Measurements from ENCODE around the gene TLCD4. TPM values are rescaled to one million over a fixed set of nuclear protein-coding genes. Genes with fewer than 3 reads are reported as not detected.
"Not testable (repeated sequence)": the region's sequence is repeated elsewhere in the genome, so short reads cannot be mapped to it uniquely, and the experiment has no call there.

Gene TLCD4
- total and polyA plus RNA-seq, 9 donors, result 5.6 to 11.1 (median 8.3) TPM

DNA sequence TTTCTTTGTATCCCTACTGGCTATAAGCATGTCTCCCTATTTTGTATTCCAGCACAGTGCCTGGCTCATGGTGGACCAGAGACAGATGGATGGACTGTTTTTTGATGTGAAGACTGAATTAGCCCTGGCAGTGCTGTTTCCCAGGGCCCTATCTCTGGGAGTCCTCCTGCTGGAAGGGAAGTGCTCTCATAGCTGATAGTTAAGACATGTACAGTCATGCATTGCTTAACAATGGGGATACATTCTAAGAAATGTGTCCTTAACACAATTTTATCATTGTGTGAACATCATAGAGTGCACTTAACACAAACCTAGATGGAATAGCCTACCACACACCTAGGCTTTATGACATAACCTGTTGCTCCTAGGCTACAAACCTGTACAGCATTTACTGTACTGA is 21.1 kb downstream of the TLCD4 start:
- H3K4me3 ChIP-seq (ENCODE audit: low read length), result no peak overlapping the region
- H3K4me1 ChIP-seq (ENCODE audit: control insufficient read depth, insufficient read depth, low read length), result no peaks in the 10 kb centered on the region
- no peaks in the 10 kb centered on the region for H3K9me3 ChIP-seq (replicated peaks; ENCODE audit: control insufficient read depth, low read depth, low read length)
- no peaks in the 10 kb centered on the region for H3K36me3 ChIP-seq (ENCODE audit: control insufficient read depth, insufficient read depth, low read length)
- no peaks in the 10 kb centered on the region for H3K27me3 ChIP-seq (ENCODE audit: control insufficient read depth, insufficient read depth, low read length)
- DNase-seq, result no peak
- no peak overlapping the region for H3K27ac ChIP-seq (ENCODE audit: low read length)

DNA sequence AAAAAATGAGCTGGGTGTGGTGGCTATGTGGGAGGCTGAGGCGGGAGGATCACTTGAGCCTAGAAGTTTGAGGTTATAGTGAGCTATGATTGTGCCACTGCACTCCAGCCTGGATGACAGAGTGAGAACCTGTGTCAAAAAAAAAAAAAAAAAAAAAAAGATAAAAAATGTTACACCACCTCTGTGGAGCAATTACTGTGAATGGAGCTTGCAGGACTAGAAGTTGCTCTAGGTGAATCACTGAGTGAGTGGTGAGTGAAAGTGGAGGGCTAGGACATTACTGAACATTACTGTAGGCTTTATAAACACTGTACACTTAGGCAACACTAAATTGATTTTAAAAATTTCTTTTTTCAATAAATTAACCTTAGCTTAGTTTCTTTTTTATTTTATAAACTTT is 21.9 kb downstream of the TLCD4 start:
- Histone ChIP-seq H3K36me3 (ENCODE audit: control insufficient read depth, insufficient read depth, low read length) (no peaks in the 10 kb centered on the region), H3K4me1 (ENCODE audit: control insufficient read depth, insufficient read depth, low read length) (no peaks in the 10 kb centered on the region), H3K27ac (ENCODE audit: low read length) (no peak overlapping the region), H3K4me3 (ENCODE audit: low read length) (no peak overlapping the region), H3K9me3 (replicated peaks; ENCODE audit: control insufficient read depth, low read depth, low read length) (no peaks in the 10 kb centered on the region), H3K27me3 (ENCODE audit: control insufficient read depth, insufficient read depth, low read length) (no peaks in the 10 kb centered on the region)
- WGBS (ENCODE audit: insufficient coverage), result no CpG with 5 or more reads among the region's 1 CpG
- DNase-seq, result no peak

DNA sequence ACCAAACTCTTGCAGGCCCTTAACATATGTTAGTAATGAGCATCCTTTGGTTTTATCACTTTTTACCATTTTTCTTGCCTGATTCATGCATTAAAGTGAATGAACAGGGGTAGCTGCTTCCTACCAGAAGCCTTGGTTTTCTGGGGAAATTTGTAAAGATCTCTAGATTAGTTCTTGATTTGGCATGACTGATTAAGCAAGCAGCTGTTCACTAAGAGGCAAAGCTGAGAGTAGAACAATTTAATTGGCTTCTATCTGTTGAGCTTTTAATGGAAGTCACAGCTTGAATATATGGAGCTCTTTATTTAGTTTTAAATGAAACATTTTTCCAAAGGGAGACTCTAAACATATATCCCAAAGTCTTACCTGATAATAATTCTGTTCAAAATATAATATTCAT is 23.6 kb downstream of the TLCD4 start:
- no peak for DNase-seq
- H3K4me3 ChIP-seq (ENCODE audit: low read length), result no peak overlapping the region

DNA sequence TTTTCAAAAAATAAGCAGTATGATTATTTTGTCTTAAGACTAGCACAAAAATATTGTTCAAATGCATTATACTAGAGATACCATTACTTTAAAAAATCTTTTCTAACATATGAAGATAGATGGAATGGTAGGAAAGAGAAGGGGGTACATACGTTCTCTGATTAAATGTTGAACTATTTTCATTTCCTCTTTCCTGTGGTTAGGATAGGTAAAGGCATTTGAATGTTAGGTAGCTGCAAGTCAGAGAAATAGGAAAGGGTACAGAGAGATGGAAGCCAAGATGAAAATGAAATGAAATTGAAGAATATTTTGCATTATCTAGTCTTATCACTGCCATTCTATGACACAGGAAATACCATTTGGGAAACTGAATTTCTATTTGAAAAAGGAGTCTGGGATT is 28.3 kb downstream of the TLCD4 start:
- Histone ChIP-seq H3K27ac (ENCODE audit: low read length) (no peak overlapping the region), H3K9me3 (replicated peaks; ENCODE audit: control insufficient read depth, low read depth, low read length) (no peaks in the 10 kb centered on the region), H3K4me1 (ENCODE audit: control insufficient read depth, insufficient read depth, low read length) (no peaks in the 10 kb centered on the region), H3K27me3 (ENCODE audit: control insufficient read depth, insufficient read depth, low read length) (no peaks in the 10 kb centered on the region), H3K36me3 (ENCODE audit: control insufficient read depth, insufficient read depth, low read length) (no peaks in the 10 kb centered on the region), H3K4me3 (ENCODE audit: low read length) (no peak overlapping the region)
- no CpG with 5 or more reads among the region's 1 CpG for WGBS (ENCODE audit: insufficient coverage)
- no peak for DNase-seq

More for the DNA sequence above, 23.6 kb downstream of the TLCD4 start:
- Histone ChIP-seq H3K9me3 (replicated peaks; ENCODE audit: control insufficient read depth, low read depth, low read length) (no peaks in the 10 kb centered on the region), H3K36me3 (ENCODE audit: control insufficient read depth, insufficient read depth, low read length) (no peaks in the 10 kb centered on the region), H3K27me3 (ENCODE audit: control insufficient read depth, insufficient read depth, low read length) (no peaks in the 10 kb centered on the region), H3K4me1 (ENCODE audit: control insufficient read depth, insufficient read depth, low read length) (no peaks in the 10 kb centered on the region), H3K27ac (ENCODE audit: low read length) (no peak overlapping the region)

DNA sequence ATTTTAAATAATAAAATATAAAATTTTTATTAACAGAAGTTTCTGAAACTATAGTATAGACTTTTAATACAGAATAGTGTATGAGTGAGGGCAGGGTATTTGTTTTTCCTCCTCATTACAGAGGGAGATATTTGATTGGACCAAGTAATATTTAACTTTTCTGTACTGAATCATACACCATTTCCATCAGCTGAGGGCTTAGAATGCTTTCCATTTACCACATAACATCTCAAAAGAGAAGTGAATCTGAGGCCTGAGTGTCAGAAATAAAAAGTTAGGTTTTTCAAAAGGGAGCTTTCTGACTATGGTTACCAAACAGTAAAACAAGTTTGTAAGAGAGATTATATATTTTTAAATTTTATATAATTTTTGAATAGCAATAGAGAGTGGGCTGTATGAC is 29.5 kb downstream of the TLCD4 start:
- Histone ChIP-seq H3K4me1 (ENCODE audit: control insufficient read depth, insufficient read depth, low read length) (no peaks in the 10 kb centered on the region), H3K36me3 (ENCODE audit: control insufficient read depth, insufficient read depth, low read length) (no peaks in the 10 kb centered on the region)

DNA sequence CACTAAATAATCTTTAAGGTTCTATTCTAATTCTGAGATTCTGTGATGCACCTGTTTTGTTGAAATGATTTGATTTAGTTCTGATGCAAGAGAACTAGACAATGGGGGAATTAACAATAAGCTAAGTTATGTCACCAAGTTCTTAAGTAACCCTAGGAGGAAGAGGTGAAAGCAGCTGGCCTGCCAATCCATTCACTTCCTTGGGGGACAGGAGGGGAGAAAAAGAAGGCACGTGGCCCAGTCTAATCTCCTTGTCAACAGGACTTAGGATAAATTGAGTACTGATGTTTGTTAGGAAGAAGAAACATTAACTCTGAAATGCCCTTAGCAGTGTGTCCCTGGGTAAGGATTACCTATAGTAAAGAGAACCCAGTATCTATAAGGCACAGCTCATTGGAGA is 36.9 kb downstream of the TLCD4 start:
- Histone ChIP-seq H3K36me3 (ENCODE audit: control insufficient read depth, insufficient read depth, low read length) (no peaks in the 10 kb centered on the region), H3K9me3 (replicated peaks; ENCODE audit: control insufficient read depth, low read depth, low read length) (no peaks in the 10 kb centered on the region), H3K27ac (ENCODE audit: low read length) (no peak overlapping the region), H3K27me3 (ENCODE audit: control insufficient read depth, insufficient read depth, low read length) (no peaks in the 10 kb centered on the region), H3K4me1 (ENCODE audit: control insufficient read depth, insufficient read depth, low read length) (no peaks in the 10 kb centered on the region), H3K4me3 (ENCODE audit: low read length) (no peak overlapping the region)
- DNase-seq, result no peak
- WGBS (ENCODE audit: insufficient coverage), result no CpG with 5 or more reads among the region's 1 CpG

More for the DNA sequence above, 29.5 kb downstream of the TLCD4 start:
- H3K27ac ChIP-seq (ENCODE audit: low read length), result no peak overlapping the region
- H3K4me3 ChIP-seq (ENCODE audit: low read length), result no peak overlapping the region
- DNase-seq, result no peak
- no peaks in the 10 kb centered on the region for H3K9me3 ChIP-seq (replicated peaks; ENCODE audit: control insufficient read depth, low read depth, low read length)
- no peaks in the 10 kb centered on the region for H3K27me3 ChIP-seq (ENCODE audit: control insufficient read depth, insufficient read depth, low read length)

DNA sequence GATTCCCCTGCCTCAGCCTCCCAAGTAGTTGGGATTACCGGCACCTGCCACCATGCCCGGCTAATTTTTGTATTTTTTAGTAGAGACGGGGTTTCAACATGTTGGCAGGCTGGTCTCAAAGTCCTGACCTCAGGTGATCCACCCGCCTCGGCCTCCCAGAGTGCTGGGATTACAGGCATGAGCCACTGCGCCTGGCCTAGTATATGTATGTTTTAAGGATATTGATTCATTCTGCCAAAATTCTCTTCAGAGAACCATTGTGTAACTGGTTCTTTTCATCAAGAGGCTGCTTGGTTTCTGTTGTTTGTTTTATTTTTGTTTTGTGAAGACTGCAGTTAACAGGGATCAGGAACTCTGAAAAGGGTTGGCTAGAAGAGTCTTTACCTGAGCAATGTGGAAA is 48.4 kb downstream of the TLCD4 start:
- H3K27me3 ChIP-seq (ENCODE audit: control insufficient read depth, insufficient read depth, low read length); H3K27ac ChIP-seq (ENCODE audit: low read length); H3K36me3 ChIP-seq (ENCODE audit: control insufficient read depth, insufficient read depth, low read length); DNase-seq; H3K4me1 ChIP-seq (ENCODE audit: control insufficient read depth, insufficient read depth, low read length); H3K9me3 ChIP-seq (replicated peaks; ENCODE audit: control insufficient read depth, low read depth, low read length); H3K4me3 ChIP-seq (ENCODE audit: low read length): not testable (repeated sequence)
- 100% methylated on average over 2 of the region's 6 CpGs for WGBS (ENCODE audit: insufficient coverage)

Other genes with a start within 250 kb of the TLCD4 start
- 315 TPM for gene CNN3, start 190.2 kb upstream of the TLCD4 start, total RNA-seq
- 100 to 1,000 TPM; 294 to 507 (median 379) TPM for gene CNN3, start 190.2 kb upstream of the TLCD4 start, polyA plus RNA-seq (ENCODE audit: insufficient read depth in 1 of 8, insufficient read length in 8 of 8, low replicate concordance in 1 of 8)
- 3.2 TPM for gene ALG14, start 44.4 kb upstream of the TLCD4 start, total RNA-seq
- 1 to 10 TPM; 4.4 to 9.3 (median 7.1) TPM for gene ALG14, start 44.4 kb upstream of the TLCD4 start, polyA plus RNA-seq (ENCODE audit: insufficient read depth in 1 of 8, insufficient read length in 8 of 8, low replicate concordance in 1 of 8)
- 30.0 TPM for gene RWDD3, start 116.9 kb downstream of the TLCD4 start, total RNA-seq
- 10 to 100 TPM; 27.5 to 32.7 (median 30.4) TPM for gene RWDD3, start 116.9 kb downstream of the TLCD4 start, polyA plus RNA-seq (ENCODE audit: insufficient read depth in 1 of 8, insufficient read length in 8 of 8, low replicate concordance in 1 of 8)